ENCODE results near the gene C1QC.
"Not testable (repeated sequence)": the region's sequence is repeated elsewhere in the genome, so short reads cannot be mapped to it uniquely, and the experiment has no call there.

The C1QC gene

GRCh38 chr1:22651941-22652856 lies 8.8 kb downstream of the C1QC start:
- no peak for DNase-seq

- DNase-seq, result no peak
These were observed 9.5 kb downstream of the C1QC start, which contains the start of gene C1QB for GRCh38 chr1:22652881-22653316. C1QB (plus strand) TSS chr1:22653236; CDS start chr1:22659463, 6,227 bp downstream.

- no peak for DNase-seq
These were observed 11.3 kb downstream of the C1QC start for GRCh38 chr1:22654692-22655091.

GRCh38 chr1:22658385-22659163 lies 15.1 kb downstream of the C1QC start:
- no peak for DNase-seq

DNA sequence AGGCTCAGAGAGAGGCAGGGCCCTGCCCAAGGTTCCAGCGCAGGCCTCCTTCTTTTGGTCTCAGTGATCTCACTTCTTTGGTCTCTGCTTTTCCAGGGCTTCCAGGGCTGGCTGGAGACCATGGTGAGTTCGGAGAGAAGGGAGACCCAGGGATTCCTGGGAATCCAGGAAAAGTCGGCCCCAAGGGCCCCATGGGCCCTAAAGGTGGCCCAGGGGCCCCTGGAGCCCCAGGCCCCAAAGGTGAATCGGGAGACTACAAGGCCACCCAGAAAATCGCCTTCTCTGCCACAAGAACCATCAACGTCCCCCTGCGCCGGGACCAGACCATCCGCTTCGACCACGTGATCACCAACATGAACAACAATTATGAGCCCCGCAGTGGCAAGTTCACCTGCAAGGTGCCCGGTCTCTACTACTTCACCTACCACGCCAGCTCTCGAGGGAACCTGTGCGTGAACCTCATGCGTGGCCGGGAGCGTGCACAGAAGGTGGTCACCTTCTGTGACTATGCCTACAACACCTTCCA lies 17.3 kb downstream of the C1QC start:
- no peak for DNase-seq

DNA sequence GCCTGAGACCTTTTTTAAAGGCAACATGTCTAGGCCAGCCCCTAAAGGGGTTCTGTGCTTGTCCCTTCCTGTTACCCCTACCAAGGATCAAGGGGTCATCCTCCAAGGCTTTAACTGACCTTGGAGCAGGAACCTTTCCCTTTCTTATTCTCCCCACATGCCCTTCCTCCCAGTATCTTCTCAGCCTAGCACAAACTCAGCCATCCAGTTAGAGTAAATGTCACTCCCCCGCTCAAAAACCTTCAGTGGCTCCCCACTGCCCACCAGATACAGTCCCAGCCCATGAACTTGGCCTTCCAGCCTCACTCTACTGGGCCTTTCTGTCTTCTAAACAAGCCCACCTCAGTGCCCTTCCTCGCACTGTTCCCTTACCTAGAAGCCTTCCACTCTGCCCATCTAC lies 18.4 kb downstream of the C1QC start:
- no peak for DNase-seq

DNA sequence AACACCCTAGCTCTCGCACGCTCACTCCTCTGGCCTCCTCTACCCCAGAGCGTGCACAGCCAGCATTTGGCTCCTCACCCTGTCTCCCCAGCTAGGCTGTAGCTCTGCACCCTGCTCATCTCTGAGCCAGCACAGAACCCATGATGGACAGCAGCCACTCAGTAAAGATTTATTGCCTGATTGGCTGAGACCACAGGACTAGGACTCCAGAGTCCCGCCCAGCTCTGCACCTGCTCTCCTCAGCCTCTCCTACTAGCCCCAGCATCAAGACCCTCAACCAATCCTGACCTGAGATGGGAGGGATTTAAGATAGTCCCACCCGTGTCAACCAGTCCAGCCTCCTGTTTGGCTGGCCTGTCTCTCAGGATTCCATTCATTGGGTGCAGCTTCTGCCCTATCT lies 18.9 kb downstream of the C1QC start:
- no peak for DNase-seq

GRCh38 chr1:22662986-22663408 lies 19.6 kb downstream of the C1QC start:
- DNase-seq, result no peak

- DNase-seq, result peak; percentile 22
These were observed 22.3 kb downstream of the C1QC start for GRCh38 chr1:22665752-22666151.

DNA sequence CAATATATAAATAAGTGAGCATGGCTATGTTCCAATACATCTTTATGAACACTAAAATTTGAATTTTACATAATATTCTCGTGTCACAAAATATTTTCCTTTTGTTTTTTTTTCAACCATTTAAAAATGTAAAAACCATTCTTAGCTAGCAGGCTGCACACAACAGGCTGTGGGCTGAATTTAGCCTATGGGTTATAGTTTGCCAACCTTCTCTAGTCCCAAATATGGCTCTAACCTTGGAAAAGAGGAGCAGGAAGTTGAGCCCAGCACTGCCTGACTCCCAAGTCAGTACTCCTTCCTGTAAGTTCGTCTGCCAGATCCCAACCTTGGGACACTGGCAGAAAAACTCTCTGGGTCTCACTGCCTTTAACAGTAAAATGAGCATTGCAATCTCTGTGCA lies 23.0 kb downstream of the C1QC start:
- no peak for DNase-seq

DNA sequence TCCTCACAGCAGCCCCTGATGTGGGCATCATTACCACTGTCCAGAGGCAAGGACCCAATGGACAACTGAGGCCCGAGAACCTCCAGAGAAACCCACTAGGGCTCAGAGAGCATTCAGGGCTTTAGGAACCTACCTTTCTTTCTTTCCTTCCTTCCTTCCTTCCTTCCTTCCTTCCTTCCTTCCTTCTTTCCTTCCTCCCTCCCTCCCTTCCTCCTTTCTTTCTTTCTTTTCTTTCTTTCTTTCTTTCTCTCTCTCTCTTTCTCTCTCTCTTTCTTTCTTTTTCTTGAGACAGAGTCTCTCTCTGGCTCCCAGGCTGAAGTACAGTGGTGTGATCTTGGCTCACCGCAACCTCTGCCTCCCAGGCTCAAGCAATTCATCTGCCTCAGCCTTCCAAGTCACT lies 25.4 kb downstream of the C1QC start:
- DNase-seq, result not testable (repeated sequence)

GRCh38 chr1:22670352-22670975 lies 27.0 kb downstream of the C1QC start:
- no peak for DNase-seq

GRCh38 chr1:22671999-22672398 lies 28.6 kb downstream of the C1QC start:
- no peak for DNase-seq

GRCh38 chr1:22673486-22674409 lies 30.3 kb downstream of the C1QC start:
- peak; percentile 44 for DNase-seq

DNA sequence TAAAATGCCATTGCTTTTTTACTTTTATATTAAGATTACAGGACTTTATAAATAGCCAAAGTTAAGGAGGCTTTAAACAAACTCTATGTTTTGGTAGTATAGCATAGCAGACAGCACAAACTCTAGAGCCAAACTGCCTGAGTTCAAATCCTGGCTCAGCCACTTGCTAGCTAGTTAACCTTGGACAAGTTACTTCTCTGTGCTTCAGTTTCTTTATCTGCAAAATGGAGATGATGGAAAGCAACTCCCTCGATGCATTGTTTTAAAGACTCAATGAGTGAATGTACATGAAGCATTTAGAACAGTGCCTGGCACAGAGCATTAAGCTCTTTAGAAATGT lies 30.9 kb downstream of the C1QC start:
- DNase-seq, result no peak

- DNase-seq, result not testable (repeated sequence)
These were observed 32.7 kb downstream of the C1QC start for GRCh38 chr1:22676151-22676550.

- no peak for DNase-seq
These were observed 33.6 kb downstream of the C1QC start for GRCh38 chr1:22676916-22677583.

- no peak for DNase-seq
These were observed 34.8 kb downstream of the C1QC start for GRCh38 chr1:22677931-22678896.

GRCh38 chr1:22680726-22681125 lies 37.3 kb downstream of the C1QC start:
- no peak for DNase-seq
